HepG2 (cell line): ENCODE data around the gene CTBP1. TPM values are rescaled to one million over a fixed set of nuclear protein-coding genes. Genes with fewer than 3 reads are reported as not detected.

ENCODE experiments used
- DDIT3 ChIP-seq: sonication (generic); formaldehyde crosslinking; IDR thresholded peaks from 2 replicates; pipeline ENCODE4 v1.4.0; 2020; ENCODE audit warnings: mild to moderate bottlenecking, missing genetic modification reagents
- DR1 ChIP-seq: sonication (generic); formaldehyde crosslinking; IDR thresholded peaks from 2 replicates; pipeline ENCODE4 v1.8.0; 2021; ENCODE audit warnings: mild to moderate bottlenecking, missing genetic modification reagents, inconsistent platforms
- FUBP1 ChIP-seq: sonication (generic); formaldehyde crosslinking; IDR thresholded peaks from 2 replicates; pipeline ENCODE4 v1.5.1; 2020; ENCODE audit warnings: missing genetic modification reagents, mild to moderate bottlenecking, borderline replicate concordance
- HINFP ChIP-seq: sonication (generic); formaldehyde crosslinking; IDR thresholded peaks from 2 replicates; pipeline ENCODE4 v1.4.0; 2020; ENCODE audit warnings: low read depth, mild to moderate bottlenecking, missing genetic modification reagents
- HNF4A ChIP-seq: sonication (generic); formaldehyde crosslinking; IDR thresholded peaks from 2 replicates; pipeline ENCODE4 v1.4.0; 2020; ENCODE audit warnings: missing genetic modification reagents
- MBD4 ChIP-seq: IDR thresholded peaks from 2 replicates; pipeline ENCODE4 v1.6.1; 2012; ENCODE audit warnings: low read length, inconsistent platforms, borderline replicate concordance
- NFIC ChIP-seq: IDR thresholded peaks from 2 replicates; pipeline ENCODE4 v1.6.1; 2012; ENCODE audit warnings: mild to moderate bottlenecking, low read length, inconsistent platforms
- NR2F2 ChIP-seq: IDR thresholded peaks from 2 replicates; pipeline ENCODE4 v1.6.1; 2012; ENCODE audit warnings: low read depth, inconsistent platforms, borderline replicate concordance
- SNAPC2 ChIP-seq: sonication (generic); formaldehyde crosslinking; IDR thresholded peaks from 2 replicates; pipeline ENCODE4 v1.8.1; 2022; ENCODE audit warnings: mild to moderate bottlenecking, missing genetic modification reagents
- UBTF ChIP-seq: sonication (generic); formaldehyde crosslinking; IDR thresholded peaks from 2 replicates; pipeline ENCODE4 v1.4.0; 2020; ENCODE audit warnings: mild to moderate bottlenecking, missing genetic modification reagents
- ZNF318 ChIP-seq: sonication (generic); formaldehyde crosslinking; IDR thresholded peaks from 2 replicates; pipeline ENCODE4 v1.4.0; 2020; ENCODE audit warnings: mild to moderate bottlenecking, missing genetic modification reagents
- ZNF543 ChIP-seq: sonication (generic); formaldehyde crosslinking; IDR thresholded peaks from 2 replicates; pipeline ENCODE4 v1.4.0; 2020; ENCODE audit warnings: mild to moderate bottlenecking, missing genetic modification reagents
- ZNF891 ChIP-seq: sonication (generic); formaldehyde crosslinking; IDR thresholded peaks from 2 replicates; pipeline ENCODE4 v1.5.0; 2020; ENCODE audit warnings: mild to moderate bottlenecking, missing genetic modification reagents
- polyA plus RNA-seq, 8 experiments: library from polyadenylated mRNA; depleted of rRNA in 3 of 8; stranded (reverse) in 7 of 8; unstranded in 1 of 8; fragments of >200 nt; fragmentation: Illumina TruSeq in 4 of 8; extraction: Trizol in 4 of 8; gene quantifications; 2 replicates each; pipeline versions ENCODE4 v1.2.1 to v1.2.3, GENCODE V29; 2011 to 2016; ENCODE audit warnings: low read depth in 4 of 8, missing spikeins in 1 of 8, mixed read lengths in 1 of 8; ENCODE audit not compliant: insufficient read depth in 1 of 8
- total RNA-seq, 5 experiments: library from RNA; depleted of rRNA; stranded (reverse); fragments of >200 nt; fragmentation: Illumina TruSeq; extraction: Trizol; gene quantifications; 2 replicates each; pipeline ENCODE4 v1.2.3, GENCODE V29; 2016; ENCODE audit warnings: low read depth in 1 of 5

The CTBP1 gene
- total and polyA plus RNA-seq, 2 of the 13 experiments (the other 11 are each of a cell fraction or from before 2014, with no cell fraction given): 78.5 to 112 TPM

GRCh38 chr4:1271686-1272085 is 22.8 kb upstream of the CTBP1 start (continued):
- no peak for TF ChIP-seq ZNF318 (CRISPR knock-in tag)
- TF ChIP-seq UBTF (CRISPR knock-in tag): no peak
- no peak for TF ChIP-seq ZNF543 (CRISPR knock-in tag)
- no peak for TF ChIP-seq ZNF891 (CRISPR knock-in tag)
- no peak for TF ChIP-seq HNF4A
- TF ChIP-seq DR1 (CRISPR knock-in tag): no peak
- no peak for TF ChIP-seq SNAPC2 (CRISPR knock-in tag)
- TF ChIP-seq NFIC: no peak
- no peak for TF ChIP-seq NR2F2
- TF ChIP-seq MBD4: no peak
- no peak for TF ChIP-seq FUBP1 (CRISPR knock-in tag)
- no peak for TF ChIP-seq HINFP
- no peak for TF ChIP-seq DDIT3 (CRISPR knock-in tag)
